IPS-18a (cell line): ENCODE data around the gene TMEM117.

Source experiments
- H3K27ac ChIP-seq: one replicate; pipeline ENCODE4 v1.5.1; 2013; ENCODE audit warnings: low read length
- H3K27me3 ChIP-seq: one replicate; pipeline ENCODE4 v1.6.1; 2013; ENCODE audit warnings: mild to moderate bottlenecking, low read length; ENCODE audit not compliant: control insufficient read depth, insufficient read depth
- H3K36me3 ChIP-seq: one replicate; pipeline ENCODE4 v1.6.1; 2013; ENCODE audit warnings: low read depth, low read length; ENCODE audit not compliant: control insufficient read depth
- H3K4me1 ChIP-seq: one replicate; pipeline ENCODE4 v1.6.1; 2013; ENCODE audit warnings: low read depth, low read length; ENCODE audit not compliant: control insufficient read depth
- H3K4me3 ChIP-seq: one replicate; pipeline ENCODE4 v1.5.1; 2013; ENCODE audit warnings: low read length
- H3K9ac ChIP-seq: one replicate; pipeline ENCODE4 v1.6.1; 2013; ENCODE audit warnings: mild to moderate bottlenecking, low read length, moderate library complexity
- H3K9me3 ChIP-seq: one replicate; pipeline ENCODE4 v1.6.1; 2013; ENCODE audit warnings: low read depth, low read length; ENCODE audit not compliant: control insufficient read depth

TMEM117 gene

GRCh38 chr12:43895580-43896206 is 59.8 kb downstream of the TMEM117 start:
- Histone ChIP-seq H3K27ac (no peak overlapping the region), H3K9me3 (no peaks in the 10 kb centered on the region), H3K4me3 (no peak overlapping the region), H3K36me3 (no peaks in the 10 kb centered on the region), H3K4me1 (peaks cover 8% of the 10 kb centered on the region), H3K27me3 (no peaks in the 10 kb centered on the region), H3K9ac (no peak overlapping the region)

DNA sequence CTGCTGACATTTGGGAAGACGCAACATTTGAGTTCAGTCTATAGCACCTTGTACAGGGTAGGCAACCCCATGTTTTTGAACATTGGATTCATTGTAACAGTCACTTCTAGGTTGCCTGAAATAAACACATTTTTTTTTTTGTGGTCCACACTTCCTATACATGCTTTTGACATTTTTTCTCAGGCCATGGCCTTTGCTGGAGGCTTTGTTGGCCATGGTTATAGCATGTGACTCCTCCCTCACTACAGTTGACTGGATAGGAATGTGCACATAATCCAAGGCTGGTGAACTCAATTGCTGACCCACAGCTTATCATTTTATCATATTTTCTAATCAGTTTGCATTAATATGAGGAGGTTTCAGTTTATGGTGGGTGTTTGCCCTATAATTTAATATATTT is 60.6 kb downstream of the TMEM117 start:
- H3K27me3 ChIP-seq, result no peaks in the 10 kb centered on the region
- peaks cover 8% of the 10 kb centered on the region for H3K4me1 ChIP-seq
- H3K9me3 ChIP-seq, result no peaks in the 10 kb centered on the region
- no peak overlapping the region for H3K9ac ChIP-seq
- no peak overlapping the region for H3K27ac ChIP-seq
- no peaks in the 10 kb centered on the region for H3K36me3 ChIP-seq
- no peak overlapping the region for H3K4me3 ChIP-seq

- H3K4me1 ChIP-seq, result peaks cover 8% of the 10 kb centered on the region
- no peak overlapping the region for H3K9ac ChIP-seq
- H3K27me3 ChIP-seq, result no peaks in the 10 kb centered on the region
- no peak overlapping the region for H3K4me3 ChIP-seq
- H3K27ac ChIP-seq, result no peak overlapping the region
- H3K9me3 ChIP-seq, result no peaks in the 10 kb centered on the region
- no peaks in the 10 kb centered on the region for H3K36me3 ChIP-seq
Observed at GRCh38 chr12:43898474-43898873, 62.6 kb downstream of the TMEM117 start.

GRCh38 chr12:43899574-43899973 is 63.7 kb downstream of the TMEM117 start:
- no peaks in the 10 kb centered on the region for H3K9me3 ChIP-seq
- no peak overlapping the region for H3K4me3 ChIP-seq
- no peaks in the 10 kb centered on the region for H3K27me3 ChIP-seq
- no peaks in the 10 kb centered on the region for H3K36me3 ChIP-seq
- H3K9ac ChIP-seq, result no peak overlapping the region
- peaks cover 8% of the 10 kb centered on the region for H3K4me1 ChIP-seq
- no peak overlapping the region for H3K27ac ChIP-seq

DNA sequence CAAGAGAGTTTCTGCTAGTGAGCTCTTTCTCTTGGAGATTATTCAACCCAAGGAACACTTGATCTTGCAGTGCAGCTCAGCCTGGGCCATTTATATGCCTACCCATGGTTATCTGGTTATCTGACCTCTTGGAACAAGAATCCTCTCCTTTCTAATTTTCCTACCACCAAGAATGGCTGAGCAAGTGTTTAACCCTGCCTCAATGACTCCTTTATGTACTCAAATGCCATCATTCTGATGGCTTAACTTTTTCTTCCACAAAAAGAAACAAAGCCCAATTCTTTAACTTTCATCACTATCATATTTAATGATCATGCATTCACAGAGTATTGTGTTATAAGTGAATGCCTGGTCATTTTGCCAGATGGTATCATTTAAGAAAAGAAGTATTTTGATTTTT is 67.8 kb downstream of the TMEM117 start:
- Histone ChIP-seq H3K4me3 (no peak overlapping the region), H3K9me3 (peaks cover 2% of the 10 kb centered on the region), H3K9ac (no peak overlapping the region), H3K4me1 (peaks cover 5% of the 10 kb centered on the region), H3K36me3 (no peaks in the 10 kb centered on the region), H3K27ac (no peak overlapping the region), H3K27me3 (no peaks in the 10 kb centered on the region)

DNA sequence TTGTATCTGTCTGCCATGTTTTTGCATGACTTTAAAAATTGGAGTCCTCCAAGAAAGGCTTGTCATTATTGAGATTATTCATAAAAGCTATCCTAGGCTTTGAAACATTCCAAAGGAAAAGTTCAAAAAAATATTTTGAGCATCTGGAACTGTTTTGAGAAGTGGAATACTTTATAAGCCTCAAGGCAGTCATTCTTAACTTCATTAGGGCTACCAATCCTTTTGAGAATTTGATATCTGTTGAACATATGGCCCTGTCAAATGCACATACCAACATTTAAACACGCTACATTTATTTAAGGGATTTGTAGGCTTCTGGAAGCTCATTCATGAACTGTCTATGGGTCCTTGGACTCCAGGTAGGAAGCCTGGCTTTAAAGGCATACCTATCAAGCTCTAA is 77.0 kb downstream of the TMEM117 start:
- Histone ChIP-seq H3K4me1 (peaks cover 7% of the 10 kb centered on the region), H3K27me3 (no peaks in the 10 kb centered on the region), H3K4me3 (no peak overlapping the region), H3K9me3 (no peaks in the 10 kb centered on the region), H3K27ac (no peak overlapping the region), H3K36me3 (no peaks in the 10 kb centered on the region), H3K9ac (no peak overlapping the region)

- Histone ChIP-seq H3K36me3 (no peaks in the 10 kb centered on the region), H3K9me3 (no peaks in the 10 kb centered on the region)
Observed at GRCh38 chr12:43914391-43914790, 78.5 kb downstream of the TMEM117 start.

DNA sequence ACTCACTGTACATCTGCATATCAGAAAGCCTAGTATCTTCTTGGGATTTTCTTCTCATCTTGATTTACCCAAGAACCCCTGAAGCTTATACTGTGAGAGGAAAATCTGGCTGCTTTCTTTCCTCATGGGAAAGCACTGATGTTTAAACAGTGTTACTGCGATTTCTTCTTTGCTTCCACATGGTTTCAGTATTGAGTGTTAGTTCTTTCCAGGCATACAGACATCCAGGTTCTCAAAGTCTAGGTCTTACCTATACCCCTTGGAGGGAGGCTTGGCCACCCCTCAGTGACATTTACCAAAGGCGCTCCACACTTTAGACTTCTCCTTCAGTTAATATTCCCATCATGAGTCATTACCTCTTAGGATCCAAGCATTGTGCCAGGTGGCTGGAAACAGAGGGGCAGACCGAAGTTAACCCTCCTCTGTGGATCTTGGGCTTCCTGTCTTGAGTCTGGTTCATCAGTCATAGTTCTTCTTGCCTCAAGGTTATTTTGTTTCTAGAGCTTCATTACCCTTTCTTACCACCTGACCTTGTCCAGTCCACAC is 79.1 kb downstream of the TMEM117 start:
- no peak overlapping the region for H3K4me3 ChIP-seq
- no peaks in the 10 kb centered on the region for H3K36me3 ChIP-seq
- no peak overlapping the region for H3K9ac ChIP-seq
- no peak overlapping the region for H3K27ac ChIP-seq
- H3K27me3 ChIP-seq, result no peaks in the 10 kb centered on the region
- no peaks in the 10 kb centered on the region for H3K9me3 ChIP-seq
- H3K4me1 ChIP-seq, result peaks cover 7% of the 10 kb centered on the region

More at GRCh38 chr12:43914391-43914790, 78.5 kb downstream of the TMEM117 start:
- Histone ChIP-seq H3K9ac (no peak overlapping the region), H3K27ac (no peak overlapping the region), H3K4me3 (no peak overlapping the region), H3K27me3 (no peaks in the 10 kb centered on the region), H3K4me1 (peaks cover 7% of the 10 kb centered on the region)

DNA sequence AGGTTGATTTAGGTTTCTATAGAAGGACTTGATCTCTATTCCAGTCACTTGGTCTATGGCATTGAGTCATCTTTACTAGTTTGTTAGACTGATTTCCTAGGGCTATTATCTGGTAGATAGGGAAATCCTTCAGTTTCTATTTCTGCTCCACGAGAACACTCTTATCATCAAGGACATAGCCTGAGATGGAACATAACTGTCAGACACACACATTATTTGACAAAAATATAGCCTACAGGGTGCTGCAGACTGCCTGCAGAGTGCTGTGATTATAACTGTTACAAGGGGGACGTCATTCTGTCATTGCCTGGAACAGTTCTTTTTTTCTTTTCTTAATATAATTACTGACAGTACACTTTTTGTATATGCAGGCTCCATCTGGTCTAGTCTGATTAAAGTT is 82.0 kb downstream of the TMEM117 start:
- H3K27me3 ChIP-seq, result no peaks in the 10 kb centered on the region
- H3K27ac ChIP-seq, result no peak overlapping the region
- H3K9me3 ChIP-seq, result no peaks in the 10 kb centered on the region
- H3K36me3 ChIP-seq, result no peaks in the 10 kb centered on the region
- no peak overlapping the region for H3K4me3 ChIP-seq
- no peak overlapping the region for H3K9ac ChIP-seq
- H3K4me1 ChIP-seq, result peaks cover 20% of the 10 kb centered on the region

DNA sequence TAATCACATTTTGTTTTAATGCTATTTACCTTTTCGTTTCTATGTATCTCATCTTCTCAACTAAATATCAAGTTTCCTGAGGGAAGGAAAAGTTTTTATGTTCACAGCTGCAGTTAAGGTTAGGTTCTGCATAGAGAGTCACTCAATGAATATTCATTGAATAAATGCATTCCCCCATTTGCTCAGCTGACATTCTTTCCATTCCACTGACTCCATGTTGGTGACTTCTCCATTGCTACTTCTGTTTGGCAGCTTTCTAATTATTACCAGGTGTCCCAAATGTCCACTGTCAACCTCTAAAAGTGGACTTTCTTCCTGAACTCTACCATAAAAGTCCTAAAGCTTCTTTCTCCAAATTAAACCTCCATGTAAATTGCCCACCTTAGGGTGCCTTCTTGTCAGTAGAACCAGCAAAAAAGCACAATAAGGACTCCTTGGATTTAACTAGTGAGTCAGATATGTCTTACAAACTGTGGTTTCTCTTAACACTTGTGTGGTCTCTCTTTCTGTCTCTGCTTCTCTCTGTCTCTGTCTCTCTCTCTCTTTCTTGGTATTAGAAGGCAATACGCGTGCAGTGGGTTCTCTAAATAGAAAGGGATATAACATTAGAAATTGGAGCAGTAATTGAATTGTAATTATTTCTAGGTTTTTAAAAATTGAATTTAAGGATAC is 85.9 kb downstream of the TMEM117 start:
- no peaks in the 10 kb centered on the region for H3K36me3 ChIP-seq
- H3K4me1 ChIP-seq, result peaks cover 13% of the 10 kb centered on the region
- no peaks in the 10 kb centered on the region for H3K9me3 ChIP-seq
- H3K27me3 ChIP-seq, result no peaks in the 10 kb centered on the region
- no peak overlapping the region for H3K9ac ChIP-seq
- H3K27ac ChIP-seq, result no peak overlapping the region
- H3K4me3 ChIP-seq, result no peak overlapping the region

DNA sequence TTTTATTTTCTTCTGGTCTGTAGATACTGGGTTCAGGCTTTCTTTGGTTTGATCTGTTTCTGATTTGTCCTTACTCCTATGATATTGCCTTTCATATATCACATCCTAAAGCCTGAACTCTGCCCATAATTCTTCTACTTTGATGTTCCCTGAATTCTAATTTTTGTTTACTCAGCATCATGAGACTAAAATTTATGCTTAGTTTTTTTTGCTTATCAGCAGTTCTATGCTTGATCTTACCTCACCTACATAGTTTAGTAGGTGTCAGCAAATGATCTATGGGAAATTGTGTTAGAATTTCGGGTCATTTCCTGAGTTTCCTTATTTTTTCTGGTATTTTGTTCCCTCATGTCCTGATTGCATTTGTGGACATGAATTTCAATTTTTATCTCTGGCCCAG is 94.2 kb downstream of the TMEM117 start:
- Histone ChIP-seq H3K9me3 (no peaks in the 10 kb centered on the region), H3K9ac (no peak overlapping the region), H3K27me3 (no peaks in the 10 kb centered on the region), H3K4me3 (no peak overlapping the region), H3K27ac (no peak overlapping the region), H3K4me1 (no peaks in the 10 kb centered on the region), H3K36me3 (no peaks in the 10 kb centered on the region)

GRCh38 chr12:43931187-43931586 is 95.3 kb downstream of the TMEM117 start:
- Histone ChIP-seq H3K4me1 (no peaks in the 10 kb centered on the region), H3K9ac (no peak overlapping the region), H3K9me3 (no peaks in the 10 kb centered on the region), H3K36me3 (no peaks in the 10 kb centered on the region), H3K27ac (no peak overlapping the region), H3K27me3 (no peaks in the 10 kb centered on the region), H3K4me3 (no peak overlapping the region)
